SH-SY5Y (cell line): ENCODE results near the gene GPC5.

Experiments
- GATA2 ChIP-seq: IDR thresholded peaks from 2 replicates; pipeline ENCODE4 v1.6.1; 2011; ENCODE audit warnings: mild to moderate bottlenecking, low read depth, low read length
- GATA3 ChIP-seq: IDR thresholded peaks from 2 replicates; pipeline ENCODE4 v1.6.1; 2011; ENCODE audit warnings: low read depth, mild to moderate bottlenecking, low read length, moderate library complexity

Gene GPC5

GRCh38 chr13:91534996-91535395 lies 136.6 kb downstream of the GPC5 start:
- TF ChIP-seq GATA2: no peak
- TF ChIP-seq GATA3: no peak

DNA sequence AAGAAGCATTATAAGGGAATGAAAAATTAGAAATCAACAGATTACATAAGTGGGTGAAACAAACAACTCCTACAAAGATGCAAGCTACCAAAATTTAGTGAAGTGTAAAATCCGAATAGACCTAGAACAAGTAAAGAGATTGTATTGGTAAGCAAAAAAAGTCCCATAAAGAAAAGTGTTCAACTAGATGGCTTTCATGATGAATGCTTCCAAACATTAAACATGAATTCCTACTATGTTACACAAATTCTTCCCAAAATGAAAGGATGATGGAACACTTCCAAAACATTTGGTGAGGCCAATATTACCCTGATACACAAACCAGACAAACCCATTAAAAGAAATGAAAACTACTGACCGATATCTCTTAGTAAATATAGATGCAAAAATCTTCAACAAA lies 139.0 kb downstream of the GPC5 start:
- TF ChIP-seq GATA3 (no peak), GATA2 (no peak)

DNA sequence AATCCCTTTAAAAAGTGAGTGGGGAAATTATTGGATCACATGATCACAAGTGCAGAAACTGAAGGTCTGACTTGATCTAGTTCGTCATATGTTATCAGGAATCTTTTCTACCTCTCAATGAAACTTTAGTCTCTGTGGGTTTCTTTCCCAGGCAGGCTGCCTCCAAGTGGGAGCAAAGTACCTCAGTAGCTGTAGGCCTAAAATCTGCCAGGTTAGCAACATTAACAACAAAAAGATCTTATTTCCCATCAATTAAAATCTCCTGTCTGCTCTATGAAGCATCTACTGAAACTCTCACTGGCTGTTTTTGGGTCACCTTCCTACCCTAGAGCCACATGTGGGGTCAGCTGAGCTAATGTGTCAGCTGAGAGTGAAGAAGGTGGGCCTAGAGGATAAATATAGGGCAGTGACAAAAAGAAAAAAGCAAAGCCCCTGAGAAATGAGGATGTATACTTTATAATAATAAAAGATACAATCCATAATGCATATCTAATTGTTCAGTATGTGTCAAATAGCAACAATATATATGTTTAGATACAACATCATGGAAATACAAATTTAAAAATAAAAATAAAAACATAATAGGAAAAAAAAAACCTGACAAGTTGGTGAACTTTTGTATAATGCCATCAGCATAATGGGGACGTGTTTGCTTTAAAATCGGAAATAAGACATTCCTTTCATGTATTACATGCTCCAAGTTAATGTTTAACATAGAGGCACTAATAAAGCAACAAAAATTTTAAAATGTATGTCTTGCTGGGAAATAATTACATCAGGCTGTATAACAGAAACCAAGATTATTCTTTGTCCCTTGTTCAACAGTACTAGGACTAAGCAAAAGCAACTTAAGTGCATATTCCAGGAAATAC lies 141.1 kb downstream of the GPC5 start:
- no peak for TF ChIP-seq GATA2
- TF ChIP-seq GATA3: no peak

DNA sequence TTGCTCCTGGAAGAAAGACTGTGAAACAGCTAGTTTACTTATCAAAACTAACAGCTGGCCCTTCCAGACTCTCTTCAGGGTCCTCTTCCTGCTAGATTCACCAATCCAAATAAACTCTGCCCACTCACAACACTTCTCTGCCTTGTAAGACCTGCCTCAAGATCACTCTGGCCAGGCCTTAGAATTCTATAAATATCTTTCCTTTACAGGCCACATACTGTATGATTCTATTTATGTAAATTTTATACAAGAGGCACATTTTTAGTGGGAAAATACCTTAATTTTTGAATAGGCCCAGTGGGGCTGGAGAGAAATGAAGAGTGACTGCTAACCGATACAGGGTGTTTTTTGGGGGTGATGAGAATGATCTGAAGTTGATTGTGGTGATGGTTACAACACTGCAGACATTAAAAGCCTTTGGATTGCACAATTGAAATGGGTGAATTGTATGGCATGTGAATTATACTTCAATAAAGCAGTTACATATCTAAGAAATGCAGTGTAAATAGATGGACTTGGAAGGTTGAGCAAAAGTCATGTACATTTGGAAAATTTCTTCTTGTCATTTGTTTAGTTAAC lies 141.8 kb downstream of the GPC5 start:
- no peak for TF ChIP-seq GATA3
- TF ChIP-seq GATA2: no peak

GRCh38 chr13:91544723-91545122 lies 146.3 kb downstream of the GPC5 start:
- TF ChIP-seq GATA3 (no peak), GATA2 (no peak)

DNA sequence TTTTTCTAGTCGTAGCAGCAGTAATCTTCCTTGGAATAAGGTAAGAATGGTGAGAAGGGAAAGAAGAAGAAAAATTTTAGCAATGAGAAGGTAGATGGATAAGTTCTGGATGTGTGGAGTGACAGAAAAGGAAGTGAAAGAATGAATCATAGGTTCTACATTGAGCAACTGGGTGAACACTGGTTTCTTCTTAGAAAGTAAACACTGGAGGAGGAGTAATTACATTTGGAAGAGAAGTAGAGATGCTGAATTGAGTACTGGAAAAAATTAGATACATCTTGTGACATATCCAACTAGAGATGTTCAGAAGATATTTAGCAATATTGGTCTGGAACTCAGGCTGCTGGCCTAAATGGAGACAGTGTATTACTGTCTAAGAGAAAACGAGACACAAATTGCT lies 148.5 kb downstream of the GPC5 start:
- TF ChIP-seq GATA3 (no peak), GATA2 (no peak)

GRCh38 chr13:91553584-91553983 lies 155.2 kb downstream of the GPC5 start:
- TF ChIP-seq GATA2 (no peak), GATA3 (no peak)

DNA sequence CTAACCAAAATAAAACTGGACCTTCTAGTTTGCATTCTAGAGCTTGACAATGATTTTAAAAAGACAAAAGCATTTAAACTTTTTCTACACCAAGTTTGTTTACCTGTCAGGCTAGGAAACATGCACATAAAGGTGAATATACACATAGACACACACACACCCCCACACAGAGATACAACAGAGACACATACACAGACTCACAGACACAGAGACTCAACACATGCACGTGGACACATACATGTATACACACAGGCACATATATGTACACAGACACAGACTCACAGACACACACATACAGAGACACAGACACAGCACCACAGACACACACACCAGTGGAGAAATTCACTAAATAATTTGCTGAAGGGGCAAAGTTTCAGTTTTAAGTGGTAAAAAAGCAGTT lies 155.7 kb downstream of the GPC5 start:
- no peak for TF ChIP-seq GATA2
- TF ChIP-seq GATA3: no peak

GRCh38 chr13:91557328-91558090 lies 159.1 kb downstream of the GPC5 start:
- TF ChIP-seq GATA3 (no peak), GATA2 (no peak)

- no peak for TF ChIP-seq GATA3
- peak; percentile 60; the same call in 1 of the 2 replicates for TF ChIP-seq GATA2
Measured at GRCh38 chr13:91563799-91564198, 165.4 kb downstream of the GPC5 start.

DNA sequence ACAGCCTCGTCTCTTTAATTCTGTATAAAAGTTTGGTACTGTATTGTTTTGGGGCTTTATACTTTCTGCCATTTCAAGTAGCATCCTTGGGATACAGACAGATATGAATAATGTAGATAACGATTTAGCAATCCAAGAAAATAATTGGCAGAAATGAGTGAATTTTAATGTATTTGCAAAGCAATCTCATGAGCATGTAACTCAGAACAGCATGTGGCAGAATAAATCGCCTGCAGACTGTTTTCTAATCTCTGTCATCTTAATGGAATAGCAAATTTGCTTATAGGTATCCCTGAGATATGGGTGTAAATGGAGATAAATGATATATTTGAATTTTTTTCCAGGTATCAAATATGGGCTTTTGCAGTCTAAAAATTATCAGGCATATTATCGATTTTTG lies 166.0 kb downstream of the GPC5 start:
- TF ChIP-seq GATA2: peak; percentile 92
- TF ChIP-seq GATA3: peak; percentile 99

DNA sequence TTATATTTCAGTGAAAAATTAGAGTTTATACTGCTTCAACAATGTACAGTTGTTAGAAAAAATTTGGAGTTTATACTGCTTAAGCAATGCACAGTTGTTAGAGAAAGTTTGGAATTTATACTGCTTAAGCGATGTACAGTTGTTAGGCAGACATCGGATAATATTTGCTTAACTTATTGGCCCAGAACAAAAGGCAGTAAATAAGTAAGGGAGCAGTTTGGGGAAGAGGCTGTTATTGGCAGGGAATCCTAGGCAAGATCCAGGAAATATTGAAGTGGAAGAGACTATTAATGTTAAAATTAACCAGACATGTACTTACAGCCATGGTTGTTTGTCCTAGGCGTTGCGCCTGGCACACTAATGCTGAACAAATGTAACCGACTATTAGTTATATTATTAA lies 166.9 kb downstream of the GPC5 start:
- TF ChIP-seq GATA2 (no peak), GATA3 (no peak)

- TF ChIP-seq GATA2 (no peak), GATA3 (no peak)
Measured at GRCh38 chr13:91567485-91568207, 169.2 kb downstream of the GPC5 start.

DNA sequence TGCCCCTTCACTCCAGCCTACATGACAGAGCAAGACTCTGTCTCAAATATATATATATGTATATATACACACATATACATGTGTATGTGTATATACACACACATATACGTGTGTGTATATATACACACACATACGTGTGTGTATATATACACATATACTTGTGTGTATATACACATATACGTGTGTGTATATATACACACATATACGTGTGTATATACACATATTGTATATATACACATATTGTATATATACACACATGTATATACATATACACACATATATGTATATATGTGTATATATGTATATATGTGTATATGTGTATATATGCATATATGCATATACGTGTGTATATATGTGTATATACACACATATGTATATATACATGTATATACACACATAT lies 173.3 kb downstream of the GPC5 start:
- TF ChIP-seq GATA3 (no peak), GATA2 (no peak)

DNA sequence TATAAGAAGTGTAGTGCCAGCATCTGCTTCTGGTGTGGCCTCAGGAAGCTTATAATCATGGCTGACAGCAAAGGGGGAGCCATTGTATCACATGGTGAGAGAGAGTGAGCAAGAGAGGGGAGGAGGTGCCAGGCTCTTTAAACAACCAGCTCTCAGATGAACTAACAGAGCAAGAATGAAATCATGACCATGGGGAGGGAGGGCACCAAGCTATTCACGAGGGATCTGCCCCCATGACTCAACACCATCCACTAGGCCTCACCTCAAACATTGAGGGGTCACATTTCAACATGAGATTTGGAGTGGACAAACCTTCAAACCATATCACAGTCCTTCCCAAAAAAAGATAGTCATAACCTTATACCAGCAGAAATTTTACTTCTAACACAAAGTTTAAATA lies 174.0 kb downstream of the GPC5 start:
- TF ChIP-seq GATA3 (no peak), GATA2 (no peak)
